GM12875 (cell line): Measurements from ENCODE around the gene ADCY10.

ENCODE experiments used
- H3K4me3 ChIP-seq: one replicate; pipeline ENCODE4 v1.5.1; 2011; ENCODE audit warnings: low read depth, low read length, control low read depth
- TF ChIP-seq, protein P1 (sequence below): IDR thresholded peaks from 2 replicates; pipeline ENCODE4 v1.5.1; 2011; ENCODE audit warnings: low read depth, mild to moderate bottlenecking, control low read depth, inconsistent platforms, low read length, moderate library complexity, borderline replicate concordance; ENCODE audit not compliant: insufficient read depth

The ADCY10 gene

DNA sequence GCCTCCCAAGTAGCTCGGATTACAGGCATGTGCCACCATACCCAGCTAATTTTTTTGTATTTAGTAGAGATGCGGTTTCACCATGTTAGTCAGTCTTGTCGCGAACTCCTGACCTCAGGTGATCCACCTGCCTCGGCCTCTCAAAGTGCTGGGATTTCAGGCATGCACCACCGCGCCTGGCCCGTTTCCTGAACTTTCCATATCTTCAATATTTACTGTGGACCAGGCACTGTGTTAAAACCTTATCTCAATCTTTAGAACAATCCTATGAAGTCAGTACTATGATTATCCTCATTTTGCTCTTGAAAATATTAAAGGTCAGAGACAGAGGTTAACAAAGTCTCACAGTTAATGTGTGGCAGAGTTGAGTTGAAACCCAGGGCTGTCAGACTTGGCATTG is 1.6 kb upstream of the ADCY10 start:
- TF ChIP-seq, protein P1, sequence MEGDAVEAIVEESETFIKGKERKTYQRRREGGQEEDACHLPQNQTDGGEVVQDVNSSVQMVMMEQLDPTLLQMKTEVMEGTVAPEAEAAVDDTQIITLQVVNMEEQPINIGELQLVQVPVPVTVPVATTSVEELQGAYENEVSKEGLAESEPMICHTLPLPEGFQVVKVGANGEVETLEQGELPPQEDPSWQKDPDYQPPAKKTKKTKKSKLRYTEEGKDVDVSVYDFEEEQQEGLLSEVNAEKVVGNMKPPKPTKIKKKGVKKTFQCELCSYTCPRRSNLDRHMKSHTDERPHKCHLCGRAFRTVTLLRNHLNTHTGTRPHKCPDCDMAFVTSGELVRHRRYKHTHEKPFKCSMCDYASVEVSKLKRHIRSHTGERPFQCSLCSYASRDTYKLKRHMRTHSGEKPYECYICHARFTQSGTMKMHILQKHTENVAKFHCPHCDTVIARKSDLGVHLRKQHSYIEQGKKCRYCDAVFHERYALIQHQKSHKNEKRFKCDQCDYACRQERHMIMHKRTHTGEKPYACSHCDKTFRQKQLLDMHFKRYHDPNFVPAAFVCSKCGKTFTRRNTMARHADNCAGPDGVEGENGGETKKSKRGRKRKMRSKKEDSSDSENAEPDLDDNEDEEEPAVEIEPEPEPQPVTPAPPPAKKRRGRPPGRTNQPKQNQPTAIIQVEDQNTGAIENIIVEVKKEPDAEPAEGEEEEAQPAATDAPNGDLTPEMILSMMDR = no peak
- H3K4me3 ChIP-seq = no peak overlapping the region

GRCh38 chr1:167912294-167912693 is 1.6 kb downstream of the ADCY10 start:
- H3K4me3 ChIP-seq = no peak overlapping the region
- TF ChIP-seq, protein P1 = no peak

DNA sequence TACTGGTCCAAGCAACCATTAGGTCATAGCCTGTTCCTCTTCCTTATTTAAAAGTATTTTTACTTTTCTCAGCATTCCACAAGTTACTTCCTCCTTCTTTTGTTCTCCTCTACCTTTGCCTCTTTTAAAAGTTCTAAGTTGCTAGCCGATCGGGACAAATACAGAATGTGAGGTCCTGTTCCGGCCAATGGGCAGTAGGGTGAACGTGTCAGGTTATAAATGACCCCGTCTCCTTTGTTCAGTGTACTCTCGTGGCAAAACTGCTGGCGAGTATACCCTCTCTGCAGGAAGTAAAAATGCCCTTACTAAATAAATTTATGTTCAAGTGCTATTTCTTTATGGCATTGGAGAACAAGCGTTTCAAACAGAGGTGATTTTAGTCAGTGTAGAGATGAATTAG is 2.5 kb downstream of the ADCY10 start:
- TF ChIP-seq, protein P1 = no peak
- no peak overlapping the region for H3K4me3 ChIP-seq

DNA sequence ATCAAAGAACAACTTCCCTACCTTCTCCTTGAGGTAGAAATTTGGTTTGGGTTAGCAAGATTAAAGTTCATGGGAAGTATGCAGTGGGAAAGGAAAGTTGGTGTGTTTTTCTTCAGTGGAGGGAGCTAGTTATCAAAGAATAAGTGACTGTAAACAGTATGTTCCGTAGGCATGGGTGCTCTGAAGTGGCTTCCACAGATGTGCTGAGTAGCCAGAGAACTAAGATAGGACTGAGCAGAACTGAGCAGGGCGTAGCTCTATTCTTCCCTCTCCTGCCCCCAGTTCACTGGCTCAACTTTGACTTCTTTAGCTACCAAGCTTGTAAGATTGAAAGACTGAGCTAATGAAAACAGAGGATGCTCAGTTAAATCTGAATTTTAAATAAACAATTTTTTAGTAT is 3.4 kb downstream of the ADCY10 start:
- TF ChIP-seq, protein P1 = no peak
- no peak overlapping the region for H3K4me3 ChIP-seq

DNA sequence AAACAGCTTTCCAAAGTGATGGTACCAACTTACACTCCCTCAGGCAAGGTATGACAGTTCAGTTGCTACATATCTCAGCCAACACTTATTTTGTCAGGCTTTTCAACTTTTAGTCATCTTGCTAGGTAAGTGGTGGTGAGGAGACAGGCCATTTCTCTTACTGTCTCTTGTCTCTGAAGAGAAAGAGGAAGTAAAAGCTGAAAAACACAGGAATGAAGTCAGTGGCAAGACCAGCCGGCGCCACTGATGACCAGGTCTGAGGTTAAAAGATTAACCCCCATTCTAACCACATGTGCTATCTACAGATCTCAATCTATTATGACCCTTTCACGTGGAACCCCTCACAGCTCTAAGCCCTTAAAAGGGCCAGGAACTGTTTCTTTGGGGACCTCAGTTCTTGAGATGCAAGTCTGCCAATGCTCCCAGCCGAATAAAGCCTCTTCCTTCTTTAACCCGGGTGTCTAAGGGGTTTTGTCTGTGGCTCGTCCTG is 4.2 kb downstream of the ADCY10 start:
- TF ChIP-seq, protein P1 = no peak

DNA sequence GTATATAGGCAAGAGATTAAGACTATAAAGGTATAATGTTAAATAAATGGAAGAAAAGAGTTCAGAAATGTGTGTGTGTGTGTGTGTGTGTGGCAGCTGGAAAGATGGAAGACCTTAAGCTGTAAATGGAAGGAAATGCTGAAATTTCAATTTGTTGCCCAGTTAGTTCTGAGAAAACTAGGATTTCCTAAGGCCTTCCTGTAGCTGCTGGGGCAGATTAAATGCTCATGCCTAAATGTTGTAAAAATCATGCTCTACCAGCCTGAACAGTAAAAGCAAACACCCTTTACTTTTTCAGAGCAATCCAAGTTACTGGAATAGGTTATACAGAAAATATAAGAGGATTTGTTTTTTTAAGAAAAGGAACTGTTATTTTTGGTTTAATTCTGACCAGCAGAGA is 8.3 kb downstream of the ADCY10 start:
- TF ChIP-seq, protein P1 = no peak
- H3K4me3 ChIP-seq = no peak overlapping the region

More for the DNA sequence above, 4.2 kb downstream of the ADCY10 start:
- H3K4me3 ChIP-seq = no peak overlapping the region

DNA sequence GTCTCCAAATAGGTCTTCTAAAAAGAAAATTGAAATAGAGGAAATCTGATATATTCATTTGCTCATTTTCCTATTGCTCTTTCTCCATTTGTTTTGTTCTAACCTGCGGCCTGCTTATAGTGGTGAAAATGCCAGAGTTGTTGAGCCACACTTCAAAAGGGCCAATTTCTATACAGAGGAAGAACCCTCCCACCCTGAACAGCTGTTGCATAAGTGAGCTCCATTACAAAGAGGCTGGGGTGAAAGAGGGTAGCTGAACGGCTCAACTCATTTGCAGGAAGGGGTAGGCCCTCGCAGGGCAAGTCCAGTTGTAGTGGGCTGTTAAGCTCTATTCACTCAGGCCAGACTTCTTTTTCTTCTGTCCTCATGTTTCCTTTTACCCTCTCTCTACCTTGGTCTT is 8.8 kb downstream of the ADCY10 start:
- TF ChIP-seq, protein P1 = no peak
- H3K4me3 ChIP-seq = no peak overlapping the region
